BJ (cell line): ENCODE results near the gene TBC1D1. TPM values are rescaled to one million over a fixed set of nuclear protein-coding genes. Genes with fewer than 3 reads are reported as not detected.

ENCODE experiments used
- CTCF ChIA-PET: fragments of 350-600 bp; formaldehyde crosslinking; extraction: SDS; loops from one replicate; lab custom pipeline; 2021; ENCODE audit warnings: antibody characterized with exemption, inconsistent platforms; lab: Yijun Ruan, JAX
- POLR2A ChIA-PET: fragments of 300-600 bp; sonication (Branson Sonifier 250); formaldehyde crosslinking; extraction: SDS; loops from one replicate; lab custom pipeline; 2021; ENCODE audit warnings: antibody characterized with exemption; lab: Charles Lee
- DNase-seq: peaks from one replicate; pipeline ENCODE4 v3.0.0-alpha.2; 2011; ENCODE audit warnings: low read depth
- H3K27me3 ChIP-seq: 2 replicates; pipeline ENCODE4 v1.6.0; 2011; ENCODE audit warnings: low read length; ENCODE audit not compliant: control insufficient read depth, insufficient read depth
- H3K36me3 ChIP-seq: 2 replicates; pipeline ENCODE4 v1.5.1; 2011; ENCODE audit warnings: low read length; ENCODE audit not compliant: control insufficient read depth, insufficient read depth
- H3K4me3 ChIP-seq: 2 replicates; pipeline ENCODE4 v1.5.1; 2011; ENCODE audit warnings: low read depth, mild to moderate bottlenecking, control low read depth, low read length
- CTCF ChIP-seq: IDR thresholded peaks from 2 replicates; pipeline ENCODE4 v1.5.1; 2011; ENCODE audit warnings: low read depth, mild to moderate bottlenecking, control low read depth, inconsistent platforms, low read length, moderate library complexity; ENCODE audit not compliant: insufficient read depth
- polyA plus RNA-seq: library from polyadenylated mRNA; depleted of rRNA; stranded (reverse); fragments of >200 nt; gene quantifications from 2 replicates; pipeline ENCODE4 v1.2.3, GENCODE V29; 2011

TBC1D1 gene
- polyA plus RNA-seq, 1 experiment: 46.1 TPM

GRCh38 chr4:37966044-37966443 lies 75.2 kb downstream of the TBC1D1 start:
- no peak for TF ChIP-seq CTCF
- H3K27me3 ChIP-seq: no peaks in the 10 kb centered on the region
- ChIA-PET CTCF (interaction anchor here (0.9 to 1.4 kb wide), 3 partner anchors 13 to 710 kb away, joined by 3 read pairs; no protein-coding TSS in a partner anchor), POLR2A (no interaction called here)
- no peaks in the 10 kb centered on the region for H3K36me3 ChIP-seq
- no peak for DNase-seq
- no peak overlapping the region for H3K4me3 ChIP-seq

GRCh38 chr4:37967736-37968135 lies 76.9 kb downstream of the TBC1D1 start:
- no peaks in the 10 kb centered on the region for H3K27me3 ChIP-seq
- no peak overlapping the region for H3K4me3 ChIP-seq
- POLR2A ChIA-PET: no interaction called here
- CTCF ChIA-PET: interaction anchor here (0.7 to 0.8 kb wide), 3 partner anchors 9 to 167 kb away, joined by 3 read pairs; no protein-coding TSS in a partner anchor
- H3K36me3 ChIP-seq: no peaks in the 10 kb centered on the region
- no peak for TF ChIP-seq CTCF
- peak; percentile 56 for DNase-seq

- no peak for TF ChIP-seq CTCF
- no peak for DNase-seq
- CTCF ChIA-PET: no interaction called here
- no peaks in the 10 kb centered on the region for H3K36me3 ChIP-seq
- H3K27me3 ChIP-seq: no peaks in the 10 kb centered on the region
- no peak overlapping the region for H3K4me3 ChIP-seq
- POLR2A ChIA-PET: no interaction called here
These were observed 77.9 kb downstream of the TBC1D1 start for GRCh38 chr4:37968747-37969146.

GRCh38 chr4:37970702-37971101 lies 79.8 kb downstream of the TBC1D1 start:
- peak; percentile 57 for TF ChIP-seq CTCF
- CTCF ChIA-PET: interaction anchor here (0.8 to 1.1 kb wide), 2 partner anchors 64 to 83 kb away, joined by 3 to 4 read pairs; no protein-coding TSS in a partner anchor
- no peak overlapping the region for H3K4me3 ChIP-seq
- no peaks in the 10 kb centered on the region for H3K27me3 ChIP-seq
- H3K36me3 ChIP-seq: no peaks in the 10 kb centered on the region
- DNase-seq: no peak
- POLR2A ChIA-PET: no interaction called here

GRCh38 chr4:37971202-37971601 lies 80.3 kb downstream of the TBC1D1 start:
- DNase-seq: no peak
- no peak overlapping the region for H3K4me3 ChIP-seq
- ChIA-PET CTCF (no interaction called here), POLR2A (no interaction called here)
- no peak for TF ChIP-seq CTCF
- H3K36me3 ChIP-seq: no peaks in the 10 kb centered on the region
- H3K27me3 ChIP-seq: no peaks in the 10 kb centered on the region
